MCF 10A (cell line): ENCODE results near the gene SNRNP70. TPM values are rescaled to one million over a fixed set of nuclear protein-coding genes. Genes with fewer than 3 reads are reported as not detected.

ENCODE experiments used
- BruUV-seq: library from RNA; stranded (reverse); fragments of 400-500 nt; replicated peaks from 2 replicates; lab custom pipeline; 2021; lab: Mats Ljungman, UMichigan
- CTCF ChIA-PET: fragments of 300-600 bp; sonication (Branson Sonifier 250); formaldehyde crosslinking; extraction: SDS; loops from one replicate; lab custom pipeline; 2021; ENCODE audit warnings: antibody characterized with exemption, inconsistent platforms; lab: Yijun Ruan, JAX
- POLR2A ChIA-PET: fragments of 300-600, 350-650 bp; sonication (Branson Sonifier 250); formaldehyde crosslinking; extraction: SDS; loops from one replicate; lab custom pipeline; 2020; ENCODE audit warnings: antibody characterized with exemption, inconsistent platforms; lab: Yijun Ruan, JAX
- DNase-seq: peaks from one replicate; pipeline ENCODE4 v3.0.0-alpha.2; 2018; ENCODE audit not compliant: unreplicated experiment
- H3K27ac Mint-ChIP-seq: one replicate; pipeline ENCODE4 v1.8.0; 2022; ENCODE audit warnings: mild to moderate bottlenecking, low read depth, mixed read lengths; ENCODE audit not compliant: unreplicated experiment
- H3K27me3 Mint-ChIP-seq: one replicate; pipeline ENCODE4 v1.8.0; 2022; ENCODE audit warnings: mixed read lengths; ENCODE audit not compliant: insufficient read depth, unreplicated experiment
- H3K36me3 Mint-ChIP-seq: one replicate; pipeline ENCODE4 v1.8.0; 2022; ENCODE audit warnings: mild to moderate bottlenecking, moderate library complexity, mixed read lengths; ENCODE audit not compliant: insufficient read depth, unreplicated experiment
- H3K4me1 Mint-ChIP-seq: one replicate; pipeline ENCODE4 v1.8.0; 2022; ENCODE audit warnings: mixed read lengths; ENCODE audit not compliant: insufficient read depth, unreplicated experiment
- H3K4me3 Mint-ChIP-seq: one replicate; pipeline ENCODE4 v1.8.0; 2022; ENCODE audit warnings: mild to moderate bottlenecking, moderate library complexity, mixed read lengths; ENCODE audit not compliant: unreplicated experiment
- H3K9me3 Mint-ChIP-seq: one replicate; pipeline ENCODE4 v1.8.0; 2022; ENCODE audit warnings: mixed read lengths; ENCODE audit not compliant: unreplicated experiment
- CTCF ChIP-seq: fragments of 200-600 bp; IDR thresholded peaks from one replicate; pipeline ENCODE4 v1.8.0; 2022; ENCODE audit warnings: antibody characterized with exemption, mild to moderate bottlenecking; ENCODE audit not compliant: unreplicated experiment
- intact Hi-C: fragments of 100-400 bp; cut with micrococcal nuclease; formaldehyde crosslinking; loops from 2 replicates; pipeline ENCODE4 v1.14.1; 2022
- total RNA-seq: library from RNA; stranded (reverse); gene quantifications from 2 replicates; pipeline ENCODE4 v1.2.3, GENCODE V29; 2022

Gene SNRNP70
- total RNA-seq, 1 experiment from 2014 or later = 199 TPM

GRCh38 chr19:49109051-49109450 lies 23.8 kb downstream of the SNRNP70 start:
- BruUV-seq = no TSS peak
- H3K9me3 Mint-ChIP-seq = no peaks in the 10 kb centered on the region
- DNase-seq = no peak
- TF ChIP-seq CTCF = no peak
- no peak overlapping the region for H3K27ac Mint-ChIP-seq
- POLR2A ChIA-PET = interaction anchor here (0.8 kb wide), 1 partner anchor 33 kb away, joined by 5 read pairs; no protein-coding TSS in a partner anchor
- intact Hi-C loops = no loop called here
- no peaks in the 10 kb centered on the region for H3K27me3 Mint-ChIP-seq
- H3K4me1 Mint-ChIP-seq = peaks cover 11% of the 10 kb centered on the region
- CTCF ChIA-PET = interaction anchor here (0.7 to 1.3 kb wide), 3 partner anchors 9 to 34 kb away, joined by 3 to 6 read pairs (median 4); no protein-coding TSS in a partner anchor
- H3K36me3 Mint-ChIP-seq = peaks cover 66% of the 10 kb centered on the region
- H3K4me3 Mint-ChIP-seq = no peak overlapping the region

GRCh38 chr19:49109569-49110233 lies 24.4 kb downstream of the SNRNP70 start:
- ChIA-PET CTCF (interaction anchor here (0.7 to 1.3 kb wide), 4 partner anchors 9 to 35 kb away, joined by 3 to 6 read pairs (median 4); no protein-coding TSS in a partner anchor), POLR2A (interaction anchor here (1.2 kb wide), 1 partner anchor 32 kb away, joined by 3 read pairs; no protein-coding TSS in a partner anchor)
- no peak for DNase-seq
- Mint-ChIP-seq H3K9me3 (no peaks in the 10 kb centered on the region), H3K27me3 (no peaks in the 10 kb centered on the region), H3K36me3 (peaks cover 63% of the 10 kb centered on the region), H3K4me3 (no peak overlapping the region), H3K4me1 (peaks cover 11% of the 10 kb centered on the region), H3K27ac (no peak overlapping the region)
- no TSS peak for BruUV-seq
- TF ChIP-seq CTCF = no peak
- intact Hi-C loops = loop anchor here (5.0 kb wide), 1 partner anchor 38 kb away; no protein-coding TSS in a partner anchor

GRCh38 chr19:49110567-49110966 lies 25.3 kb downstream of the SNRNP70 start:
- ChIA-PET POLR2A (interaction anchor here (0.6 to 1.2 kb wide), 2 partner anchors 31 to 196 kb away, joined by 3 read pairs; no protein-coding TSS in a partner anchor), CTCF (interaction anchor here (1.0 kb wide), 1 partner anchor 88 kb away, joined by 4 read pairs; no protein-coding TSS in a partner anchor)
- peaks cover 11% of the 10 kb centered on the region for H3K4me1 Mint-ChIP-seq

More at GRCh38 chr19:49110567-49110966, 25.3 kb downstream of the SNRNP70 start:
- no peak overlapping the region for H3K4me3 Mint-ChIP-seq
- no peak for DNase-seq
- no peak overlapping the region for H3K27ac Mint-ChIP-seq
- TF ChIP-seq CTCF = no peak
- H3K36me3 Mint-ChIP-seq = peaks cover 55% of the 10 kb centered on the region
- no peaks in the 10 kb centered on the region for H3K9me3 Mint-ChIP-seq
- BruUV-seq = no TSS peak
- intact Hi-C loops = loop anchor here (5.0 kb wide), 1 partner anchor 37 kb away; no protein-coding TSS in a partner anchor
- no peaks in the 10 kb centered on the region for H3K27me3 Mint-ChIP-seq
